HG02678 (cell line): Measurements from ENCODE around the gene VAT1L.
"Not testable (repeated sequence)": the region's sequence is repeated elsewhere in the genome, so short reads cannot be mapped to it uniquely, and the experiment has no call there.

Experiments used
- ATAC-seq: cut with Tn5 transposase; IDR thresholded peaks from one replicate; pipeline ENCODE4 v1.9.1; 2021; ENCODE audit warnings: mild to moderate bottlenecking, moderate library complexity; ENCODE audit not compliant: unreplicated experiment

VAT1L gene

GRCh38 chr16:77987810-77988209, 199.4 kb downstream of the VAT1L start:
- no peak for ATAC-seq

- ATAC-seq, result no peak
These were observed 201.5 kb downstream of the VAT1L start for GRCh38 chr16:77989846-77990245.

GRCh38 chr16:77991701-77992100, 203.3 kb downstream of the VAT1L start:
- no peak for ATAC-seq

GRCh38 chr16:77992381-77992780, 204.0 kb downstream of the VAT1L start:
- ATAC-seq, result not testable (repeated sequence)

- no peak for ATAC-seq
These were observed 205.0 kb downstream of the VAT1L start for GRCh38 chr16:77993111-77993985.

- no peak for ATAC-seq
These were observed 207.6 kb downstream of the VAT1L start for GRCh38 chr16:77995843-77996455.

GRCh38 chr16:77998350-77999023, 210.1 kb downstream of the VAT1L start:
- no peak for ATAC-seq

- no peak for ATAC-seq
These were observed 213.2 kb downstream of the VAT1L start for GRCh38 chr16:78001451-78002025.

- ATAC-seq, result peak; percentile 99
These were observed 214.7 kb downstream of the VAT1L start for GRCh38 chr16:78002915-78003538.

- no peak for ATAC-seq
These were observed 216.2 kb downstream of the VAT1L start for GRCh38 chr16:78004517-78004916.

- no peak for ATAC-seq
These were observed 217.5 kb downstream of the VAT1L start for GRCh38 chr16:78005881-78006280.

- no peak for ATAC-seq
These were observed 218.8 kb downstream of the VAT1L start for GRCh38 chr16:78007121-78007520.

- ATAC-seq, result no peak
These were observed 234.1 kb downstream of the VAT1L start, which contains the start of gene CLEC3A for GRCh38 chr16:78022347-78023060. TSS of gene CLEC3A (plus strand) at chr16:78022548. CDS start at chr16:78022627, 79 bp downstream.

GRCh38 chr16:78024159-78024558, 235.8 kb downstream of the VAT1L start:
- ATAC-seq, result no peak

GRCh38 chr16:78025631-78026030, 237.3 kb downstream of the VAT1L start:
- ATAC-seq, result no peak

- no peak for ATAC-seq
These were observed 239.7 kb downstream of the VAT1L start for GRCh38 chr16:78028018-78028417.
